Stimulated activated CD4-positive, alpha-beta T cell treated with anti-CD3 and anti-CD28 coated beads, Interleukin-15, amount 100 ng/mL, for 48 hours (primary cell): ENCODE data around the gene CTSS.

Experiments used
- DNase-seq, 2 donors: peaks; one replicate each; pipeline ENCODE4 v3.0.0-alpha.2; 2020; ENCODE audit warnings: low read depth in 2 of 2

CTSS gene

GRCh38 chr1:150696995-150697927 lies 68.3 kb downstream of the CTSS start, which contains the start of gene GOLPH3L:
GOLPH3L (minus strand) TSS chr1:150697154; CDS start chr1:150694838, 2,316 bp downstream.
- DNase-seq: peak; percentile 83 to 85

GRCh38 chr1:150696590-150696989 lies 69.0 kb downstream of the CTSS start:
- no peak for DNase-seq

GRCh38 chr1:150696162-150696561 lies 69.4 kb downstream of the CTSS start:
- DNase-seq: no peak

- DNase-seq: no peak
These were observed 70.0 kb downstream of the CTSS start for GRCh38 chr1:150695561-150695960.

- DNase-seq: no peak
These were observed 72.9 kb downstream of the CTSS start for GRCh38 chr1:150692720-150693119.

- DNase-seq: no peak
These were observed 76.8 kb downstream of the CTSS start for GRCh38 chr1:150688763-150689162.

GRCh38 chr1:150686275-150686674 lies 79.3 kb downstream of the CTSS start:
- no peak for DNase-seq

GRCh38 chr1:150683914-150684313 lies 81.7 kb downstream of the CTSS start:
- no peak for DNase-seq
